ENCODE measurements around the gene UCHL3. TPM values are rescaled to one million over a fixed set of nuclear protein-coding genes. Genes with fewer than 3 reads are reported as not detected.

Gene UCHL3
- polyA plus RNA-seq, 1 donor (not counting 4 experiments of a cell fraction or from before 2014, with no cell fraction given) = 134 TPM

DNA sequence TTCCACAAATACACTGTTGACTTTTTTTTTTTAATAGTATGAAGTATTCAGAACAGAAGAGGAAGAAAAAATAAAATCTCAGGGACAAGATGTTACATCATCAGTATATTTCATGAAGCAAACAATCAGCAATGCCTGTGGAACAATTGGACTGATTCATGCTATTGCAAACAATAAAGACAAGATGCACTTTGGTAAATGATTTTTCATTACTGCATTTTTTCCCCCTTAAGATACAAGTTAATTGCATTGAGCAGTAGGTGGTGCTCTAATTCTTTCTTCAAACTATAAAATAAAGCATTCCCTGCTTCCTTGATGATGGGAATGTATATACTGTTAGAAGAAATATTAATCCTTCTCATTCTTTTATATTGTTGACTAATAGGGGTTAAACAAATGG lies 17.1 kb downstream of the UCHL3 start:
- Histone ChIP-seq H3K27me3 (ENCODE audit: control insufficient read depth, extremely low read depth, insufficient read depth, low read length) (no peaks in the 10 kb centered on the region), H3K27ac (ENCODE audit: control insufficient read depth, insufficient read depth, low read length) (no peak overlapping the region), H4K20me1 (ENCODE audit: control insufficient read depth, extremely low read depth, insufficient read depth, low read length) (no peaks in the 10 kb centered on the region), H3K9me1 (ENCODE audit: control insufficient read depth, extremely low read depth, insufficient read depth, low read length) (no peaks in the 10 kb centered on the region), H3K4me3 (ENCODE audit: control insufficient read depth in 2 of 3, extremely low read depth in 1 of 3, insufficient read depth in 2 of 3, low read depth in 1 of 3, low read length in 3 of 3) (no peak overlapping the region), H3K4me1 (ENCODE audit: control insufficient read depth, extremely low read depth, insufficient read depth, low read length) (peaks cover 11% of the 10 kb centered on the region), H3K4me2 (ENCODE audit: control insufficient read depth, extremely low read depth, insufficient read depth, low read depth, low read length) (no peak overlapping the region), H3K9ac (ENCODE audit: control insufficient read depth, extremely low read depth, insufficient read depth, low read length) (no peak overlapping the region), H2AFZ (ENCODE audit: control insufficient read depth, low read length) (no peak overlapping the region), H3K79me2 (ENCODE audit: control insufficient read depth, insufficient read depth, low read length) (no peaks in the 10 kb centered on the region), H3K9me3 (ENCODE audit: control insufficient read depth, low read depth, low read length) (no peaks in the 10 kb centered on the region), H3K36me3 (ENCODE audit: control insufficient read depth in 2 of 2, extremely low read depth in 1 of 2, insufficient read depth in 2 of 2, low read length in 2 of 2) (peaks cover 6 to 14% of the 10 kb centered on the region in 2 experiments)
- TF ChIP-seq EZH2 (IDR thresholded peaks at IDR 0.05; ENCODE audit: low read length) = no peak
- TF ChIP-seq, protein P1, sequence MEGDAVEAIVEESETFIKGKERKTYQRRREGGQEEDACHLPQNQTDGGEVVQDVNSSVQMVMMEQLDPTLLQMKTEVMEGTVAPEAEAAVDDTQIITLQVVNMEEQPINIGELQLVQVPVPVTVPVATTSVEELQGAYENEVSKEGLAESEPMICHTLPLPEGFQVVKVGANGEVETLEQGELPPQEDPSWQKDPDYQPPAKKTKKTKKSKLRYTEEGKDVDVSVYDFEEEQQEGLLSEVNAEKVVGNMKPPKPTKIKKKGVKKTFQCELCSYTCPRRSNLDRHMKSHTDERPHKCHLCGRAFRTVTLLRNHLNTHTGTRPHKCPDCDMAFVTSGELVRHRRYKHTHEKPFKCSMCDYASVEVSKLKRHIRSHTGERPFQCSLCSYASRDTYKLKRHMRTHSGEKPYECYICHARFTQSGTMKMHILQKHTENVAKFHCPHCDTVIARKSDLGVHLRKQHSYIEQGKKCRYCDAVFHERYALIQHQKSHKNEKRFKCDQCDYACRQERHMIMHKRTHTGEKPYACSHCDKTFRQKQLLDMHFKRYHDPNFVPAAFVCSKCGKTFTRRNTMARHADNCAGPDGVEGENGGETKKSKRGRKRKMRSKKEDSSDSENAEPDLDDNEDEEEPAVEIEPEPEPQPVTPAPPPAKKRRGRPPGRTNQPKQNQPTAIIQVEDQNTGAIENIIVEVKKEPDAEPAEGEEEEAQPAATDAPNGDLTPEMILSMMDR (optimal IDR thresholded peaks at IDR 0.05 in 1 of 3, IDR thresholded peaks at IDR 0.05 in 1 of 3, conservative IDR thresholded peaks at IDR 0.05 in 1 of 3; ENCODE audit: extremely low read depth in 1 of 3, insufficient read depth in 2 of 3, low read length in 3 of 3) = no peak
- no peak for DNase-seq (ENCODE audit: low read depth, low spot score)
- no peak for FAIRE-seq
- dilution Hi-C loops (cut with MboI; ENCODE audit: extremely low pct_ligation_motif_present, low sequenced_read_pairs) = no loop called here

DNA sequence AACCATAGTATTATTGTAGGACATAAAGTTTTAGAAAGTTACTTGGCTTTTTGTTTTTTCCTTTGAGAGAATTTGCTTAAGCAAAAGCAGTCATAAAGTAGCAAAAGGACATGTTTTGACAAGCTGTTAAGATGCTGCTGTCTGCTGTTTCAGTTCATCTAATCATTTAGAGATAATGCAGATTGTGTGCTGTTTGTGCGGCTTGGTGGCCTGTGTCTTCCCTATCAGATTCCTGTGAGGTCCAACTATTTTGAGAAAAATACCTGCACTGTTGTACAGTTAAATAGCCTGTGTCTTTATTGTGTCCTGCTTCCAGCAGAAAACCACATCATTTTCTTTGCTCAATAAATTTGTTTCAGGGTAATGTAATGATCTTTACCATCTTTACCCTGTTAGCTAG lies 20.0 kb downstream of the UCHL3 start:
- H3K4me3 ChIP-seq (ENCODE audit: control insufficient read depth in 2 of 3, extremely low read depth in 1 of 3, insufficient read depth in 2 of 3, low read depth in 1 of 3, low read length in 3 of 3) = no peak overlapping the region
- H3K9me1 ChIP-seq (ENCODE audit: control insufficient read depth, extremely low read depth, insufficient read depth, low read length) = no peaks in the 10 kb centered on the region
- H4K20me1 ChIP-seq (ENCODE audit: control insufficient read depth, extremely low read depth, insufficient read depth, low read length) = no peaks in the 10 kb centered on the region
- DNase-seq (ENCODE audit: low read depth, low spot score) (no peak), FAIRE-seq (peak; percentile 67)
- no peak overlapping the region for H3K27ac ChIP-seq (ENCODE audit: control insufficient read depth, insufficient read depth, low read length)
- H3K9ac ChIP-seq (ENCODE audit: control insufficient read depth, extremely low read depth, insufficient read depth, low read length) = no peak overlapping the region
- peaks cover 3% of the 10 kb centered on the region for H3K79me2 ChIP-seq (ENCODE audit: control insufficient read depth, insufficient read depth, low read length)
- no peaks in the 10 kb centered on the region for H3K9me3 ChIP-seq (ENCODE audit: control insufficient read depth, low read depth, low read length)
- no peak overlapping the region for H2AFZ ChIP-seq (ENCODE audit: control insufficient read depth, low read length)
- no peaks in the 10 kb centered on the region for H3K27me3 ChIP-seq (ENCODE audit: control insufficient read depth, extremely low read depth, insufficient read depth, low read length)
- no peak overlapping the region for H3K4me2 ChIP-seq (ENCODE audit: control insufficient read depth, extremely low read depth, insufficient read depth, low read depth, low read length)
- peaks cover 4 to 18% of the 10 kb centered on the region in 2 experiments for H3K36me3 ChIP-seq (ENCODE audit: control insufficient read depth in 2 of 2, extremely low read depth in 1 of 2, insufficient read depth in 2 of 2, low read length in 2 of 2)
- TF ChIP-seq, protein P1 (optimal IDR thresholded peaks at IDR 0.05 in 1 of 3, IDR thresholded peaks at IDR 0.05 in 1 of 3, conservative IDR thresholded peaks at IDR 0.05 in 1 of 3; ENCODE audit: extremely low read depth in 1 of 3, insufficient read depth in 2 of 3, low read length in 3 of 3) = no peak
- TF ChIP-seq EZH2 (IDR thresholded peaks at IDR 0.05; ENCODE audit: low read length) = no peak
- peaks cover 11% of the 10 kb centered on the region for H3K4me1 ChIP-seq (ENCODE audit: control insufficient read depth, extremely low read depth, insufficient read depth, low read length)
- dilution Hi-C loops (cut with MboI; ENCODE audit: extremely low pct_ligation_motif_present, low sequenced_read_pairs) = no loop called here

Data from keratinocyte (primary cell).